Transverse colon (tissue), 4 donors: Measurements from ENCODE around the gene HDAC9.

Experiments
- EP300 ChIP-seq: sonication (generic); formaldehyde crosslinking; IDR thresholded peaks from one replicate; pipeline ENCODE4 v1.6.1; 2017; ENCODE audit warnings: antibody characterized with exemption, low read depth
- POLR2A ChIP-seq: fragments of 450-650 bp; IDR thresholded peaks from one replicate; pipeline ENCODE4 v1.6.1; 2016; ENCODE audit warnings: antibody characterized with exemption, mild to moderate bottlenecking, moderate library complexity
- POLR2AphosphoS5 ChIP-seq, 3 donors: sonication (generic); formaldehyde crosslinking; IDR thresholded peaks; one replicate each; pipeline ENCODE4 v1.6.1; 2016; ENCODE audit warnings: antibody characterized with exemption in 3 of 3
- TF ChIP-seq, protein P1 (sequence below), 5 experiments: fragments of 200-600 bp in 3 of 5; fragments of 450-650 bp in 2 of 5; sonication (generic) in 3 of 5; IDR thresholded peaks; 1 replicate in 2 of 5; 2 replicates in 3 of 5; pipeline ENCODE4 v1.5.1; 2016 to 2017; ENCODE audit warnings: antibody characterized with exemption in 5 of 5, inconsistent platforms in 3 of 5, mild to moderate bottlenecking in 2 of 5, moderate library complexity in 1 of 5

DNA sequence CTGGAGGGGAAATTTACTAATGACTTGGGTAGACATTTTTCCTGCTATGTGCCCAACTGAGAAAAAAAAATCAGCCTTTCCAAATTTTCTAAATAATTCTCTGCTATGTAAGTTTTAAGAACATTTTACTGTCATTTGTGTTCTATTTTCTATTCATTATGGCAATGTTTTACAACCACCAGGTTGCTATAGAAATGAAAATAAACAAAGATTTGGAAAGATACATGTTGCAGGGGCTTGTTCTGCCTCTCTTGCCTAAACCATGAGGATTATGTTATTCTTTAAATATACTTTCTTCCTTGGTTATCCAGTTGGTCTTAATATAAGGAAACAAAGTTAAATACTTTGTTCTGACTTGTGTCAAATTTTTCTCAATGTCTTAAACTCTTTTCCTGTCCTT is 364.7 kb downstream of the HDAC9 start:
- TF ChIP-seq POLR2A (no peak), POLR2AphosphoS5 (IDR thresholded peaks at IDR 0.05) (no peak), EP300 (no peak)
- TF ChIP-seq, protein P1, sequence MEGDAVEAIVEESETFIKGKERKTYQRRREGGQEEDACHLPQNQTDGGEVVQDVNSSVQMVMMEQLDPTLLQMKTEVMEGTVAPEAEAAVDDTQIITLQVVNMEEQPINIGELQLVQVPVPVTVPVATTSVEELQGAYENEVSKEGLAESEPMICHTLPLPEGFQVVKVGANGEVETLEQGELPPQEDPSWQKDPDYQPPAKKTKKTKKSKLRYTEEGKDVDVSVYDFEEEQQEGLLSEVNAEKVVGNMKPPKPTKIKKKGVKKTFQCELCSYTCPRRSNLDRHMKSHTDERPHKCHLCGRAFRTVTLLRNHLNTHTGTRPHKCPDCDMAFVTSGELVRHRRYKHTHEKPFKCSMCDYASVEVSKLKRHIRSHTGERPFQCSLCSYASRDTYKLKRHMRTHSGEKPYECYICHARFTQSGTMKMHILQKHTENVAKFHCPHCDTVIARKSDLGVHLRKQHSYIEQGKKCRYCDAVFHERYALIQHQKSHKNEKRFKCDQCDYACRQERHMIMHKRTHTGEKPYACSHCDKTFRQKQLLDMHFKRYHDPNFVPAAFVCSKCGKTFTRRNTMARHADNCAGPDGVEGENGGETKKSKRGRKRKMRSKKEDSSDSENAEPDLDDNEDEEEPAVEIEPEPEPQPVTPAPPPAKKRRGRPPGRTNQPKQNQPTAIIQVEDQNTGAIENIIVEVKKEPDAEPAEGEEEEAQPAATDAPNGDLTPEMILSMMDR (IDR thresholded peaks at IDR 0.05): no peak
